Esophagus (tissue), 2 donors: Measurements from ENCODE around the gene KCNK10. TPM values are rescaled to one million over a fixed set of nuclear protein-coding genes. Genes with fewer than 3 reads are reported as not detected.
A peak's percentile ranks its signal among the peaks of the same experiment; 100 is the strongest.

Source experiments
- H3K27ac ChIP-seq, 2 donors: one replicate each; pipeline ENCODE4 v1.5.1; 2013; ENCODE audit warnings: low read depth in 2 of 2, mild to moderate bottlenecking in 2 of 2, inconsistent platforms in 1 of 2, low read length in 1 of 2, moderate library complexity in 1 of 2
- H3K27me3 ChIP-seq, 2 donors: one replicate each; pipeline ENCODE4 v1.6.1; 2013; ENCODE audit warnings: low read length in 2 of 2, control low read depth in 1 of 2, mild to moderate bottlenecking in 1 of 2; ENCODE audit not compliant: insufficient read depth in 2 of 2, control insufficient read depth in 1 of 2
- H3K36me3 ChIP-seq, 2 donors: one replicate each; pipeline ENCODE4 v1.6.1; 2013; ENCODE audit warnings: low read length in 1 of 2; ENCODE audit not compliant: control insufficient read depth in 2 of 2, insufficient read depth in 2 of 2
- H3K4me1 ChIP-seq, 2 donors: one replicate each; pipeline ENCODE4 v1.6.1; 2013; ENCODE audit warnings: low read length in 1 of 2; ENCODE audit not compliant: control insufficient read depth in 2 of 2, insufficient read depth in 2 of 2
- H3K4me3 ChIP-seq, 2 donors: one replicate each; pipeline ENCODE4 v1.5.1; 2013; ENCODE audit warnings: low read length in 2 of 2, mild to moderate bottlenecking in 2 of 2, low read depth in 1 of 2, moderate library complexity in 1 of 2
- H3K9me3 ChIP-seq, 2 donors: one replicate each; pipeline ENCODE4 v1.6.1; 2013; ENCODE audit warnings: mild to moderate bottlenecking in 2 of 2, low read depth in 1 of 2, low read length in 1 of 2, moderate library complexity in 1 of 2; ENCODE audit not compliant: control insufficient read depth in 2 of 2, insufficient read depth in 1 of 2
- WGBS, 2 donors: extraction: QIAGEN DNeasy Blood & Tissue Kit; methylation state at CpG; one replicate each; pipeline ENCODE4 v1.1.7; 2013; 5-methylcytosine and 5-hydroxymethylcytosine counted together
- polyA plus RNA-seq, 2 donors: library from polyadenylated mRNA; stranded (reverse); fragments of 200-250 nt; gene quantifications; one replicate each; pipeline ENCODE4 v1.2.3, GENCODE V29; 2013
- donor health status: healthy with polysubstance abuse.
- donor health status: Bipolar disorder and iron deficiency.

Gene KCNK10
- polyA plus RNA-seq, 2 donors = 0.61 to 1.0 TPM

GRCh38 chr14:88323523-88324199 lies 592 bp upstream of the KCNK10 start:
- Histone ChIP-seq H3K9me3 (no peaks in the 10 kb centered on the region), H3K27me3 (peaks cover 0 to 19% of the 10 kb centered on the region in 2 donors), H3K4me3 (peak overlapping the region; percentile 13 to 38), H3K4me1 (peaks cover 2 to 10% of the 10 kb centered on the region in 2 donors), H3K36me3 (no peaks in the 10 kb centered on the region), H3K27ac (no peak overlapping the region)
- WGBS, 2 donors = 1% methylated on average over 43 to 69 of the region's 69 CpGs

DNA sequence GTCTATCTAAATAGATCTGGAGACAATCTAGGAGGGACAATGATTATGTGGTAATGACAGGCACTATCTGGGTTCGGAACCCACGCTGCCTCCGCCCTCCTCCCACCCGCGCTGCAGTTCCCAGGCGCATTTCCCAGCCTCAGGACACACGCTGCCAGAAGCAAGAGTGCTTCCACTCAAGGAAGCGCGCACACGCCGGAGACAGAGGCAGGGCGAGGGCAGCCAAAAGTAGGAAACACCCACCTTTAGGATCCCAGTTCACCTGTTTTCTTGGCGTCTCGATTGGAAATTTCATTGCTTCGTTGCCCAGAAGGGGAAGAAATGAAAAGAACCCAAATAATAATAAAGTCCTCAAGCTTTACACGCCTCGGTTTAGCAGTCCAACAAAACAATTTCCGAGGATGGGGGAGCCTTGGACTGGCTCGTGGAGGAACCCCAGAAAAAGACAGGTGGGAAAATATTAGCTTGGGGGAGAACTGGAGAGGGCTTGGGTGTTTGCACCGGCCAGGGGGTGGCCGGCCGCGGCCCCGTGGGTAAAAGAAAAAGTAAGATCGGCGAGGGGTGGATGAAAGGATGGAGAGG lies 474 bp downstream of the KCNK10 start:
- 2 to 3% methylated on average over 26 of the region's 26 CpGs for WGBS, 2 donors
- Histone ChIP-seq H3K27me3 (peaks cover 3 to 19% of the 10 kb centered on the region in 2 donors), H3K36me3 (no peaks in the 10 kb centered on the region), H3K4me1 (peaks cover 2 to 10% of the 10 kb centered on the region in 2 donors), H3K9me3 (no peaks in the 10 kb centered on the region), H3K4me3 (peak overlapping the region; percentile 13 to 38), H3K27ac (no peak overlapping the region)

- Histone ChIP-seq H3K27me3 (peaks cover 6 to 19% of the 10 kb centered on the region in 2 donors), H3K27ac (no peak overlapping the region), H3K4me3 (peak overlapping the region; percentile 1 to 38), H3K36me3 (no peaks in the 10 kb centered on the region), H3K9me3 (no peaks in the 10 kb centered on the region), H3K4me1 (peaks cover 2 to 10% of the 10 kb centered on the region in 2 donors)
- 9 to 14% methylated on average over 25 of the region's 25 CpGs for WGBS, 2 donors
Observed at GRCh38 chr14:88321692-88322503, 1.2 kb downstream of the KCNK10 start.

- Histone ChIP-seq H3K27me3 (peaks cover 5 to 8% of the 10 kb centered on the region in 2 donors), H3K4me1 (peaks cover under 1 to 2% of the 10 kb centered on the region in 2 donors), H3K4me3 (no peak overlapping the region), H3K36me3 (no peaks in the 10 kb centered on the region), H3K9me3 (peaks cover 0 to under 1% of the 10 kb centered on the region in 2 donors), H3K27ac (no peak overlapping the region)
- 76 to 83% methylated on average over 4 of the region's 4 CpGs for WGBS, 2 donors
Observed at GRCh38 chr14:88318406-88318805, 4.7 kb downstream of the KCNK10 start.

GRCh38 chr14:88316521-88316920 lies 6.5 kb downstream of the KCNK10 start:
- no peaks in the 10 kb centered on the region for H3K4me1 ChIP-seq
- peaks cover 0 to 13% of the 10 kb centered on the region in 2 donors for H3K27me3 ChIP-seq

DNA sequence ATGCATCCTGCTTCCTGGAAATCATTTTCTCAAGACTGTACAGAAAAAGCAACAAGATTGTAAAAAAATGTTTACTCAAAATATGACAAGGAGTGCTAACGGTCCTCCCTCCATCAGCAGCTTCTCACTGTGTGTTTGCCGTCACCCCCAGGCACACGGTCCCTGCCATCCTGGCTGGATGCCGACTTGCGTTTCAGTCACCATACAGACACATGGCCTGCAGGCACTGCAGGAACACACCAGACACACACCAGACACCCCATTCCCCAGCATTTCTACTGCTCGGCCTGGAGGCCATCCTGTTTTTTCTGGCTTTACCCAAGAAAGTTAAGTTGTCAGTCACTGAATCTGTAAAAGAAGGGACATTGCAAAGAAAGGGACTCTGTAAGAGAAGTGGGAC lies 10.8 kb downstream of the KCNK10 start:
- WGBS, 2 donors = 77 to 84% methylated on average over 6 of the region's 6 CpGs
- H3K27me3 ChIP-seq = peaks cover 0 to 10% of the 10 kb centered on the region in 2 donors
- no peak overlapping the region for H3K27ac ChIP-seq
- no peaks in the 10 kb centered on the region for H3K4me1 ChIP-seq
- H3K9me3 ChIP-seq = peaks cover 0 to 4% of the 10 kb centered on the region in 2 donors
- H3K4me3 ChIP-seq = no peak overlapping the region
- no peaks in the 10 kb centered on the region for H3K36me3 ChIP-seq

More at GRCh38 chr14:88316521-88316920, 6.5 kb downstream of the KCNK10 start:
- Histone ChIP-seq H3K9me3 (peaks cover 0 to 4% of the 10 kb centered on the region in 2 donors), H3K4me3 (no peak overlapping the region), H3K36me3 (no peaks in the 10 kb centered on the region), H3K27ac (no peak overlapping the region)

GRCh38 chr14:88311780-88312179 lies 11.3 kb downstream of the KCNK10 start:
- Histone ChIP-seq H3K4me3 (no peak overlapping the region), H3K4me1 (no peaks in the 10 kb centered on the region), H3K9me3 (peaks cover 0 to 6% of the 10 kb centered on the region in 2 donors), H3K27me3 (peaks cover 0 to 8% of the 10 kb centered on the region in 2 donors), H3K27ac (no peak overlapping the region), H3K36me3 (no peaks in the 10 kb centered on the region)
- WGBS, 2 donors = 77 to 81% methylated on average over 3 of the region's 3 CpGs

DNA sequence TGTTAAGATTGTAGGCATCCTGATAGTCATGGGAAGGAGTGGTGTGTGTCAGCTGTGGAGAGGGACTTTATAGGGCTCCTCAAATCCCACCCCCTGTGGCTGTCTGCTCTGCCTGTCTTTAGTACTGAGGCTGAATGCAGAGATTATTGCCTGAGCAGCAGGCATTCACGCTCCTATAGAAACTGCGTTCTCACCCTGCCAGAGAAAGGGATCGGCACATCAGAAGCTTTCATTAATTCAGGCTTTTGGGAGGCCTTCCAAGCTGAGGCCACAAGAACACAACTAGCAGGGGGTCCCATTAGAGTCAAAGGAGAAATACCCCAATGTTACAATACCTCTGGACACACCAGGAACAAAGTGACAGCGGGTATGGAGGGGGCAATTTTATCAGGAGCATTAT lies 12.6 kb downstream of the KCNK10 start:
- WGBS, 2 donors = 58 to 66% methylated on average over 4 of the region's 4 CpGs
- Histone ChIP-seq H3K27ac (no peak overlapping the region), H3K27me3 (peaks cover 0 to 7% of the 10 kb centered on the region in 2 donors), H3K9me3 (peaks cover 0 to 6% of the 10 kb centered on the region in 2 donors), H3K4me3 (no peak overlapping the region), H3K4me1 (no peaks in the 10 kb centered on the region), H3K36me3 (no peaks in the 10 kb centered on the region)

- Histone ChIP-seq H3K4me3 (no peak overlapping the region), H3K4me1 (no peaks in the 10 kb centered on the region), H3K27me3 (peaks cover 0 to 7% of the 10 kb centered on the region in 2 donors), H3K27ac (no peak overlapping the region), H3K36me3 (no peaks in the 10 kb centered on the region), H3K9me3 (peaks cover 0 to 6% of the 10 kb centered on the region in 2 donors)
- 85 to 88% methylated on average over 4 of the region's 4 CpGs for WGBS, 2 donors
Observed at GRCh38 chr14:88310021-88310420, 13.0 kb downstream of the KCNK10 start.
